Measurements from ENCODE around the gene FRRS1.

Gene FRRS1

DNA sequence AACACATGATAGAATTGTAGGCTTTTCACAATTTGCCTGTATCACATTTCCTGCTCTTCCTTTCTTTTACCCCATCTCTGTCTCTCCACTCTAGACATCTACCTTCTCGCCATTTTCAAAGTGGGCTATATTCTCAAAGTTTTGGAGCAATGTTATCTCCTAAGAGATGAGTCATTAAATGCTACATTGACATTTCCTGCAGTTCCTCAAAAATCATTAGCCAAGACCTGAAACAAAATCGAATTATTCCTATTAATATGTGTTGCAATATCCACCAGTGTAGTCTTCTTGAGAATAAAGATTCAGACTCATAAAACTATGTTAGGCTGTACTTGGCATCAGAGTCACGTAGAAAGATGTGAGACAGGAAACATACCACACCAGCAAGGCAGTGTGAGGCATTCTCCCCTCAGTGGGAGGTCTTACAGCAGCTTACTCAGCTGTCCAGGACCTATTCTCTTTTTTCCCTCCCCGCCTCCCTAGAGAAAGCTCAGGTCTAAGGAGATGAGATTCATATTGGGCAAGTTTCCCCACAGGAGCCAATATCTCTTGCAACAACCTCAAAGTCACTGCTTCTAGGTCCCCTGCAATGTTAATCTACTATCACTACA, 38.8 kb downstream of the FRRS1 start:
- no peak for DNase-seq

DNA sequence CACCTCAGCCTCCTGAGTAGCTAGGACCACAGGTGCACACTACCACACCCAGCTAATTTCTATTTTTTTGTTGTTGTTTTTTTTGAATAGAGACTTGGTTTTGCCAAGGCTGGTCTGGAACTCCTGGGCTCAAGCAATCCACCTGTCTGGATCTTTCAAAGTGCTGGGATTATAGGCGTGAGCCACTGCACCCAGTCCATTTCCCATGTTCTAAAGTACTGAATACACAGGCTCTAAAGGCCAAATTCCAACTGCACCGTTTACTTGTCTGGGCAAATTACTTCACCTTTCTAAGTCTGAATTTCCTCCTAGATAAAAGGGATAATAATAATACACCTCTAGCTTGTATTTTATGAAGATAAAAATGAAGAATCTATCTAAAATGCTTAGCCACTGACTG, 39.6 kb downstream of the FRRS1 start:
- DNase-seq = no peak

DNA sequence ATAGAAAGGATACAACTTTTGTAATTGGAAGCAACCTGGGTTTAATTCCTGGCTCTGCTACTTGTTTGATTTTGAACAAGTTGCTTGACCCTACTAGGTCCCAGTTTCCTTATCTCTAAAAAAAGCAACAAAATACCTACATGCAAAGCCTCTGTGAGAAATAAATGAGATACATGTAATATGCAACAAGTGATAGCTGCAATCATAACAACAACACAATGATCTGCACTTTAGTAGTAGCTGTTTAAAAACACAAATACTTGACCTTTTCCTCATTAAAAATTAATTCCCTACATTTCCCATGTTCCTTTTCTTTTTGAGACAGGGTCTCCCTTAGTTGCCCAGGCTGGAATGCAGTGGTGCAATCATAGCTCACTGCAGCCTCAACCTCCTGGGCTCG, 40.0 kb downstream of the FRRS1 start:
- no peak for DNase-seq

DNA sequence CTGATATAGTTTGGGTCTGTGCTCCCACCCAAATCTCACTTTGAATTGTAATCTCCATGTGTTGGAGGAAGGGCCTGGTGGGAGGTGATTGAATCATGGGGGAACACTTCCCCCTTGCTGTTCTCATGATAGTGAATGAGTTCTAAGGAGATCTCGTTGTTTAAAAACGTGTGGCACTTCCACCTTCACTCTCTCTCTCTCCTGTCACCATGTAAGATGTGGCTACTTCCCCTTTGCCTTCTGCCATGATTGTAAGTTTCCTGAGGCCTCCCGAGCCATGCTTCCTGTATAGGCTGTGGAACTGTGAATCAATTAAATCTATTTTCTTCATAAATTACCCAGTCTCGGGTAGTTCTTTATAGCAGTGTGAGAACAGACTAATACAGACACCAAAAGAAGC, 40.4 kb downstream of the FRRS1 start:
- DNase-seq = no peak

DNA sequence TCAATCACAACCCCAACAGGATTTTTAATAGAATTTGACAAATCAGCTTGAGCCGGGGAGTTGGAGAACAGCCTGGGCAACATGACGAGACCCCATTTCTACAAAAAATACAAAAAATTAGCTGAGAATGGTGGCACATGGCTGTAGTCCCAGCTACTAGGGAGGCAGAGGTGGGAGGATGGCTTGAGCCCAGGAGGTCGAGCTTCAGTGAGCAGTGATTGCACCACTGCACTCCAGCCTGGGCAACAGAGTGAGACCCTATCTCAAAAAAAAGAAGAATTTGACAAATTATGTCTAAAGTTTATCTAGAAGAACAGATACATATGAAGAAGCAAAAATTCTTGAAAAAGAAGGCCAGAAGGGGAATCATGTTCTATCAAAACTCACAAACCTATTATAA, 43.2 kb downstream of the FRRS1 start:
- no peak for DNase-seq

DNA sequence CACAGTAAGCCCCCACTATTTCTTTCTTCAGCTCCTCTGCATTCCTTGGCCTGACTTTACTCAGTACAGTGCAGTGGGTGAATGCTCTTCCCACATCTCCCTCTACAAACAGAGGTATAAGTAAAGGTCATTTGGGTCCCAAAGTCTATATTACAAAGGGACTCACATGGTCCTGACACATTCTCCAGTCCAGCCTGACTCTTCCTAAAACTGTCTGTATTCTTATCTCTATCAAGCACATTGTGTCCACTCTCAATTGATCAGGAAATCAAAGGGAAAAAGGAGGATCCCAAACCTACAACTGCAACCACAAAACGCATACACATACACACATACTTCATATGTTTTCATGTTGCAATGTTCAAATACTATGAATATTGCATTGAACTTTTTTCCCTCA, 49.4 kb downstream of the FRRS1 start:
- no peak for DNase-seq

DNA sequence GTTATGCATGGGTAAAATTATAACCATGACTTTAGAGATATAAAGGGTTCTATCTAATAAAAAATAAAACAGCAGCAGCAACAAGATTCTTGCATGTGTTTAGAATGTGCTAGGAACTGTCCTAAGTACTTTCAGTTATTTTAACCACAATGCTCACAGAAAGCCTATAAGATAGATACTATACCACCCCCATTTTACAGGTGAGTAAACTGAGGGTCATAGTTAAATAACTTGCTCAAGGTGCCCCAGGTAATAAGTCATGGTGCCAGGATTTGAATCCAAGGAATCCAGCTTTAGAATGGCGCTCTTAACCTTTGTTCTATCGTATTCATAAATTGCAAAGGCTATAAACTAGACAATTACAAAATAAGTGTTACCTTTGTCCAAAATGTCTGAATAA, 53.4 kb downstream of the FRRS1 start:
- DNase-seq = no peak

DNA sequence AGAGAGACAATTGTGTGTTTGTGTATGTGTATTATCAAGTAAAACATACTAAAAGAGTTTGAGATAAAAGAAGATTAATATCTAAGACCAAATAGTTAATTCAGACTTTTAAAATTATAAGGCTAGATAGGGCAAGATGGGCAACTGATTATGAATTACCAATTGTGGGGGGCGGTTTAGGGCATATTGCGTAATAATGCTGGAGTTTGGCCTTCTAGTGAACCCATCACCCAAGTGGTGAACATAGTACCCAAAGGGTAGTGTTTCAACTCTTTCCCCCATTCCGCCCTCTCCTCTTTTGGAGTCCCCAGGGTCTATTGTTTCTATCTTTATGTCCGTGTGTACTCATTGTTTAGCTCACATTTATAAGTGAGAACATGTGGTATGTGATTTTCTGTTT, 55.4 kb downstream of the FRRS1 start:
- DNase-seq = no peak

DNA sequence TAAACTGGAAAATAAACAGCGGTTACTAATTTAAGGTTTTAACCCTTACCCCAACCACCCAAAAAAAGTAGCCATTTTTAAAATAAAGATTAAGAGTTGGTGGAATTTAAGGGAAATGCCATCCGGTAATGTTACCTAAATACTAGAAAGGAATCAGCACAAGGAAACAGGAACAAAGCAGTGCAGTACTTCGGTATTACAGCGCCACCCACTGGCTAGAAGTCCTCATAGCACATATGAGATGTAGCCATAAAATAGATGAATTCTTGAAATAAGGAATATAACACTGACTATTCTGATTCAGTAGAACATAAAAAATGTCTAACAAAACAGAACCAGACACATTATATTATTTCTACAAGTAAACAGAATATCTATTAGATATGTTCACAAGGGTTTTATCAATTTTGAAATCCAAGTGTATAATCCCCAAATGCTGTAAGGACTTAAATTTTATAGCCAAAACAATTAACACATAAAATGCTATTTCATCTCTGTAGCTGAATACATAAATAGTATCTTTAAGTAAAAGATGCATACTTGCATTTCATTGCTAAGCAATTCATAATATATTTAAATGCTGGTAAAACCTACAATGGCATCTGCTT, 58.8 kb downstream of the FRRS1 start:
- peak; percentile 37 for DNase-seq

DNA sequence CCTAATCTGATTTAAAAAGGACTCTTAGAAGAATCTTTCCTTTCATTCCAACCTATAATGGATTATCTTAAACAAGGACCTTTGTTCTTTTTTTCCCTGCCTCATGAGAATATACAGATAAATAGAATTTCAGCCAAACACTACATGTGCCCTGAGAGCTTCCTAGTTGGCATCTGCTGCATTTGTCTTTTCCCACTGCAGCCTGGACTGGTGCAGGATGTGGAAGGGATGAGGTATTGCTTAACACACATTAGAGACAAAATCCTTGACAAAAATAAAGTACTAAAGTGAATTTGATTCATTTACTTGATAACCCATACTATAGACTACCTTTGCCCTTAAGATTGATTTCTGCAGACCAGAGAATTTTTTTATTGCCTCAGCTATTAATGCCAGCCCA, 61.0 kb downstream of the FRRS1 start:
- DNase-seq = no peak

DNA sequence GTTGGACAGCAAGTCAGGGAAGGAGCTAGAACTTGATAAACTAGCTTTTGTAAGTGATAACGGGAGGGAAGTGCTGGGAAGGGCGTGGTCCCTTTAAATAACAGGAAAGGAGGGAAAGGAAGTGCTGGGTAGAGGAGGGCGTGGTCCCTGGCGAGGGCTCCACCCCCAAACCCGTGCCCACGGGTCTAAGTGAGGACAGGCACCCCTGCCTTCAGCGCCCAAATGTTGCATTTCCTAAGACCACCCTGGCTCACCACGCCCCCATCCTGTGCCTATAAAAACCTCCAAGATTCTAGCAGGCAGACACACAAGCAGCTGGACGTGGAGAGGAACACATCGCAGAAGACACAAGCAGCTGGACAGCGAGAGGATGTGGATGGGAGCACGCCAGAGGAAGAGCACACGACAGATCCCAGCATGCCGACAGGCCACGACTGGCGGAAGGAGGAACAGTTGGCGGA, 62.0 kb downstream of the FRRS1 start:
- peak; percentile 57 for DNase-seq

DNA sequence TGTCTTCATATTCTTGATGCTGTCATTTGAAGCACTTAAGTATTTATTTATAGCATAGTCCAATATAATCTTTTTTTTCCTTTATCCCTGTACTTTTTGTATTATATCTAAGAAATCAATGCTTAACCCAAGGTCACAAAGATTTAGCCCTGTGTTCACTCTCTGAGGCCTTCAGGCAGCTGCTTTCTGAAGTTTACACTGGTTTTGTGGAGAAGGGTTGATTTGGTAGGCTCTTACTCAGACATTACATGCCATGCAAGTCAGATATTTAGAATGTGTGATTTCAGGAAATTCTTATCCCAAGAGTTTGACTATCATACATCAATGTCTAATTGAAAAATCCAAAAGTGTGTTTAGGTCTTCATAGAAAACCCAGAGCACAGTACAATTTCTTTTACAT, 64.2 kb downstream of the FRRS1 start:
- DNase-seq = no peak

DNA sequence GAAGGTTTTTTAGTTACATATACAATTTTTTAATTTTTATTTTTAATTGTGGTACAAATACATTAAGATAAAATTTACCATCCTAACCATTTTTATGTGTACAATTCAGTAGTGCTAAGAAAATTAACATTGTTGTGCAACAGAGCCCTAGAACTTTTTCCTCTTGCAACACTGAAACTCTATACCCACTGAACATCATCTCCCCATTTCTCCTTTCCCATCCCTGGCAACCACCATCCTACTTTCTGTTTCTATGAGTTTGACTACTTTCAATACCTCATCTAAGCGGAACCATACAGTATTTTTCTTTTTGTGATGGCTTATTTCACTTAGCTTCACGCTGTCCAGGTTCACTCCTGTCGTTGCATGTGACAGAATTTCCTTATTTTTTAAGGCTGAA, 66.4 kb downstream of the FRRS1 start:
- DNase-seq = no peak

DNA sequence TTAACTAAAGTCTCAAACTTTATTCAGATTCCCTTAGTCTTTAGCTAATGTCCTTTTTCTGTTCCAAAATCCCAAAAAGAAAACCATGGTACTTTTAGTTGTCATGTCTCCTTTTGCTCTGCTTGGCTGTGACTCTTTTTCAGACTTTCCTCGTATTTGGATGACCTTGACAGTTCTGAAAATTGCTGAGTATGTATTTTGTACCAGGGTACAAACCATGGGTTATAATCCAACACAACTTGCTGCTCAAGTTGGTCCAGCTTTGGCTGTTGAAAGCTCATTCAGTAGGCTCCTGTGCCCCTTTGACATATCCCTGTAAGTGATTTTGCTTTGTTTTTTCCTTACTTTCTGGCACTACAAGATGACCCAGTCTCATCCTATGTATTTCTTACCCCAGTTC, 68.9 kb downstream of the FRRS1 start:
- DNase-seq = no peak

DNA sequence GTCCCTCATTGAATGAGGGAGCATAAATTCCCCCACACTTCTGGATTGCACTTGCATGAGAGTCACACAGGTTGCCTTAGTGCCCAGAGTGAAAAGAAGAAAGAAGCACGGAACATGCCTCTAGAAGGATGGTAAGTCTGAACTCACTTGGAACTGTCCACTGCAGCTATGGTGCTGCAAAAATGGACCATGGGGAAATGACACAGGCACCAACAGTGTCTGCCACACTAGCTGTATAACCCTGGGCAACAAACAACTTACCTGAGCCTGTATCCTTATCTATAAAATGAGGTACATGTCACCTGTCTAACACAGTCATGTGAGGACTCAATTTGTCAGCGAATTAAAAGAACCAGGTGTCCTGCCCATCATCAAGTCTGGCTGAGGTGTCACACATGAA, 69.8 kb downstream of the FRRS1 start:
- no peak for DNase-seq

DNA sequence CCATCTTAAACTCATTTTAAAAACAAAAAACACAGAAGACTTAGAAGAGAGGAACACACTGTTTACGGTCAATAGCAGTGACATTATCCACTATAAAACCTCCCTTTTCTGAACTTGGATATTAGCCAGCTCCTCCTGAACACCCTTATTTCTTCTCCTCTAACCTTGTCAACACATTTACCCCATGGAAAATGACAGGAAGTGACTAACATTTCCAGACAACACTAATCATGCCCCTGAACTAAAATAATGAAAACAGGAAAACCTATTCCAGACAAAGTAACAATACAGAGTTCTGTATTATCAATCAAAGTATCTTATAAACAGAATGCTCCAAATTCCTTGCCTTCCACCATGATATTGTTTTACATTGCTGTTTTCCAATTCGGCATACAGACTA, 75.3 kb downstream of the FRRS1 start:
- DNase-seq = no peak

DNA sequence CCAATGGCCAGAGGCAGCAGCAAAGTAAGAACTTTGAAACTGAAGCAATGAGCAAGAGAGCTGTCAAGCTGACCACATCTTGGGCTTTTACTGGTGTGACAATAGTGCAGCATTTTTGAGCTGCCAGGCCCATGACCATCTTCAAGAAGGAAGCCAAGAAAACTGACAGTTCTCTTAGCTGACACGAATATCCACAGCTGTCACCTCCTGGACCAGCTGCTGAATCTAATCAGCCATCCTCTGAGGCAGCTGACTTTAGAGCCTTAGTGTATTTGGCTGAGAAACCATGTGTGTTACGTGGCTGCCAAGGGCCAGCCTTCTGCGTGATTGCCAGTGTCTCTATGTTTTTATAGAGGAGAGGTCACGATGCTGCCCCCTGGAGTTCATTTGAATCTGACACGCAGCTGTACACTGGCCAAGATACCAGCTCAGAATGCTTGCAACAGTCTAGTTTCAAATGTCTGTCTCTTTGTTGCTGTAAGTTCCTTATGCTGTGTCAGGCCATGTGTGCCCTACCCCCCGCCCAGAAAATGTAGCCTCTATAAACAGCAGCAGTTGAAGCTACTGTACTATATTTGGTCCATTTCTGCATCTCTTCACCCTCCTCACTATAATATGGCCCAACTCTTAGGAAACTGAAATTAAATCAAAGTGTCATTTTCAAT, 80.8 kb downstream of the FRRS1 start:
- peak; percentile 69 for DNase-seq

DNA sequence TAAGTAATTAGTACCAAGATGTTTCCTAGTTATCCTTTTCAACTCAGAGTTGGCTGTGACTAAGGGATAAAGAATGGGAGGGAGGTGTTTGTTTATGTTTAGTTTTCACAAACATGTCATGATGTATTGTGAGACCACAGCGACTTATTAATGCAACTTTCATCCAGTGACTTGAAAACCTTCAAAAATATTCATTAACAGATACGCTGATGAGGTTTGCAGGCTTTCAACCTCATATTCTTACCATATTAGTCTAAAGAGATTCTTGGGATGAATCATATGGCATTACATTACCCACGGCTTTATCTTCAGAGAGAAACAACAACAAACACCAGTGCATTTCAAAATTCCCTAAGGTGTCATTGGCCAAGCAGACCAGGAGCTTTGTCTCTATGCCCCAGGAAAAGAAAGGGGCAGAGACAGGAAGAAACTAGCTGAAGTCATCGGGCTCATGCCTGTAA, 84.1 kb downstream of the FRRS1 start:
- no peak for DNase-seq

DNA sequence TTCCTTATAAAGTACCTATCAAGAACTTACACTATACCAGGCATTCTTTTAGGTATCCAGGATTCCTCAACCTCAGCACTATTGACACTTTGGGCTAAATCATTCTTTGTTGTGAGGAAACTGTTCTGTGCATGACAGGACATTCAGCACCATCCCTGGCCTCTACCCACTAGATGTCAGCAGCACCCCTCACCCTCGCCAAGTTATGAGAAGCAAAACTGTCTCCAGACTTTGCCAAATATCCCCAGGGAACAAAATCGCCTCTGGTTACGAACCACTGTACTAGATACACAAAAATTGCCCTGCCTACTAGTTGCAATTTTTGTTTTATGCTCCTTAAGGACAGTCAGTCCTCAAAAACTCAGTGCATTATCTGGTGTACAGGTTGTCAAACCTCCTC, 84.9 kb downstream of the FRRS1 start:
- no peak for DNase-seq

DNA sequence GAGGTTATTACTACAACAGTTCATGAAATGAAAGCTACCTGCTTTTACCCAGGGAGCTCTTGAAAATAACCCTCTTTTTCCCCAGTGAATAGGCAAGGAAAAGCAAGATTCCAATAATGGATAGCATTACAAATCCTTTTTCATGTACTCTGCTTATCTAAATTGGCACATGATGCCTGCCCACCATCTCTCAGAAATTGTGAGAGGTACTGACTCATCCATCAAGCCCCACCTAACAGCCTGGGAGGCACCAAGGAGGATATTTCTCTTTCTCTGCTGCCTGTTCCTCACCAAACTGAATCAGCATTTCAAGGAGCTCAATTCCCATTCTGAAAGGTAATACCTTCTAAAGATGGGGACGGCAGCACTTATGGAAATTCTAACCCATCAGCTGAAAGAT, 86.2 kb downstream of the FRRS1 start:
- DNase-seq = no peak

DNA sequence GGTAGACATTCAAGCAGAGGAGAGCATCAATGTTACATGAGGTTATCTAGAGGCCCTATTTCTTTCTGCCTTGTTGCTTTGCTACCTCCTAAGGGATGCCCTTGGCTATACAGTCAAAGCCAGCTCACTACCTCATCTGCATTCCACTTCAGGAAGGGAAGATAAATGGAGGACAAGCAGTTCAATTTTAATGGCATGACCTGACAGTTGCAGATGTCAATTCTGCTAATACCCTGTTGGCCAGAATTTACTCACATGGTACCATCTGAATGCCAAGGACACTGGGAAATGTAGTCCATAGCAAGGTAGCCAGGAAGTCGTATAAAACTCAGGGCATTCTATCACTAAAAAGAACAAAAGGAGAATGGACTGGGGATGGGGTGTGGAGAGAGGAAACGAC, 89.0 kb downstream of the FRRS1 start:
- DNase-seq = no peak

DNA sequence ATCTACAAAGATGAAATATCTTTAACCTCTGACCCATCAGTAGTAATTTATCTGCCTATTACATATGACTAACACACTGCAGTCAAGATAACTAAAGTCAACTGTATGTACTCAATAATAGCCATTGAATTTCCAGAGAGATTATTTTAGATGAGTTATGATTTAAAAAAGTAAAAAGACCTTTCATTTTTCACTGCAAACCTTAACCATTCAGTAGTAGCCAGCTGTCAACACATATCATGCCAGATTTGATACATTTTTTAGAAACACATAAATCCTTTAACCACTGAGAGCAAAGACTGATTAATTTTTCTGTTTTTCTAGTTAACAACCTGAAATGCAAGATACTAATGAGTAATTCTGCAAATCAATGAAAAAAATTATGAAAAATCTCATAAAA, 89.6 kb downstream of the FRRS1 start:
- no peak for DNase-seq

DNA sequence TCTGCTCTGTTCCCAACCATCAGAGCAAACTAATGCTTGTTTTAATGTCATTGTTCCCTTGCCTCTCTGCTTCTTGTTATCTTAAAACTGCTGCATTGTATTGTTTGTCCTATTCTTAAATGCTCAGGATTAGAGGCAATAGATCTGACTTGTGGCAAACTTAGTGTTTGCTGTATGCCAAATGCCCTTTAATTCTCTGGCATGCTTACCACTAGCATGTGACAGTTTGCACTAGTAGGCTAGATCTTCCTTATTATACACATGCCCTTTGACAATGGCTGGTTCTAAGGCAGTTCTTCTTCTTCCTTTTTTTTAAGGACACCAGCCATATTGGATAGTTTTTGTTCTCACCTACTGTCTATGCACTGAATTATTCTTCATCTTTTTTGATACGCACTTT, 90.4 kb downstream of the FRRS1 start:
- DNase-seq = no peak

DNA sequence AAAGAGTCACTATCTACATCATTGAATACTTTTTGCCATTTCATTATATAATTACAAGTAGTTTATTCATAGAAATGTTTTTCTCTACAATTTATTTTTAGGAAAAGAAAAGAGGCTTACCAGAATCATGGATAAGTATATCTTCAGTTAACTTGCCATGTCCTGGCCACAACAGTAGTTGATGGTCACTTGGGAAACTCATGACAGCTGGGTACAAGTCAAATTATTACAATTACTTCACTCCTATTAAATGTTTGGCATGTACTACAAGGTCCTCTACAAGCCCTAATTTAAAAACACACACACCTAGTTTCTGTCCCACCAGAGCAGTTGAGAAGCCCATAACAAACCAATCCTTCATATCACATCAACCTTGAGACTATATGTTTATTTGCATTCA, 91.1 kb downstream of the FRRS1 start:
- DNase-seq = no peak
